H9 (cell line): Measurements from ENCODE around the gene TMEM38A. TPM values are rescaled to one million over a fixed set of nuclear protein-coding genes. Genes with fewer than 3 reads are reported as not detected.

Experiments
- DNase-seq: peaks from one replicate; pipeline ENCODE4 v3.0.0-alpha.2; 2017
- H2AFZ ChIP-seq: one replicate; pipeline ENCODE4 v1.6.1; 2013; ENCODE audit warnings: mild to moderate bottlenecking, low read length, control low read depth, moderate library complexity
- H2AK5ac ChIP-seq: 2 replicates; pipeline ENCODE4 v1.6.1; 2013; ENCODE audit warnings: low read length, control low read depth, mixed read lengths; ENCODE audit not compliant: insufficient read length
- H2BK120ac ChIP-seq: one replicate; pipeline ENCODE4 v1.6.1; 2013; ENCODE audit warnings: low read depth, mild to moderate bottlenecking, low read length, control low read depth, inconsistent platforms; ENCODE audit not compliant: poor library complexity, severe bottlenecking
- H2BK12ac ChIP-seq: 2 replicates; pipeline ENCODE4 v1.6.1; 2013; ENCODE audit warnings: low read length, control low read depth, mixed read lengths, low read depth; ENCODE audit not compliant: insufficient read length
- H2BK15ac ChIP-seq: 2 replicates; pipeline ENCODE4 v1.6.1; 2013; ENCODE audit warnings: low read depth, low read length, control low read depth
- H2BK20ac ChIP-seq: one replicate; pipeline ENCODE4 v1.6.1; 2013; ENCODE audit warnings: low read depth, mild to moderate bottlenecking, low read length, control low read depth, inconsistent platforms; ENCODE audit not compliant: poor library complexity, severe bottlenecking
- H2BK5ac ChIP-seq: 2 replicates; pipeline ENCODE4 v1.6.1; 2013; ENCODE audit warnings: low read length, control low read depth, mixed read lengths; ENCODE audit not compliant: insufficient read length
- H3K14ac ChIP-seq: 2 replicates; pipeline ENCODE4 v1.6.1; 2013; ENCODE audit warnings: low read length, control low read depth; ENCODE audit not compliant: insufficient read depth
- H3K18ac ChIP-seq: 2 replicates; pipeline ENCODE4 v1.6.1; 2013; ENCODE audit warnings: low read depth, mild to moderate bottlenecking, mixed read lengths, low read length, control low read depth; ENCODE audit not compliant: insufficient read length
- H3K23ac ChIP-seq: 2 replicates; pipeline ENCODE4 v1.6.1; 2013; ENCODE audit warnings: low read length, control low read depth, mixed read lengths, low read depth; ENCODE audit not compliant: insufficient read length
- H3K23me2 ChIP-seq: 2 replicates; pipeline ENCODE4 v1.6.1; 2013; ENCODE audit warnings: low read depth, mild to moderate bottlenecking, mixed read lengths, low read length, control low read depth; ENCODE audit not compliant: insufficient read length, poor library complexity, severe bottlenecking
- H3K27ac ChIP-seq: 2 replicates; pipeline ENCODE4 v1.5.1; 2013; ENCODE audit warnings: low read length, control low read depth, mixed read lengths, low read depth; ENCODE audit not compliant: insufficient read length
- H3K27me3 ChIP-seq: 2 replicates; pipeline ENCODE4 v1.6.1; 2013; ENCODE audit warnings: low read length, control low read depth, inconsistent platforms; ENCODE audit not compliant: insufficient read depth
- H3K4ac ChIP-seq: 2 replicates; pipeline ENCODE4 v1.6.1; 2013; ENCODE audit warnings: low read depth, mild to moderate bottlenecking, control low read depth, inconsistent platforms, low read length, moderate library complexity
- H3K4me1 ChIP-seq: 2 replicates; pipeline ENCODE4 v1.6.1; 2013; ENCODE audit warnings: low read length, control low read depth, inconsistent platforms; ENCODE audit not compliant: insufficient read depth
- H3K4me2 ChIP-seq: 2 replicates; pipeline ENCODE4 v1.6.1; 2013; ENCODE audit warnings: low read length, control low read depth, mixed read lengths; ENCODE audit not compliant: insufficient read length, insufficient read depth
- H3K56ac ChIP-seq: 2 replicates; pipeline ENCODE4 v1.6.1; 2013; ENCODE audit warnings: low read depth, mild to moderate bottlenecking, mixed read lengths, low read length, control low read depth; ENCODE audit not compliant: insufficient read length
- H3K79me1 ChIP-seq: 2 replicates; pipeline ENCODE4 v1.6.1; 2013; ENCODE audit warnings: low read depth, mild to moderate bottlenecking, moderate library complexity, low read length, control low read depth, inconsistent platforms; ENCODE audit not compliant: insufficient read depth, poor library complexity, severe bottlenecking
- H3K79me2 ChIP-seq: 2 replicates; pipeline ENCODE4 v1.6.1; 2013; ENCODE audit warnings: low read length, control low read depth, inconsistent platforms; ENCODE audit not compliant: insufficient read depth
- H3K9ac ChIP-seq: 2 replicates; pipeline ENCODE4 v1.6.1; 2013; ENCODE audit warnings: low read length, control low read depth, mixed read lengths; ENCODE audit not compliant: insufficient read length; ENCODE audit errors: extremely low read depth
- H3K9me3 ChIP-seq: one replicate; pipeline ENCODE4 v1.6.1; 2013; ENCODE audit warnings: low read depth, low read length, inconsistent platforms; ENCODE audit not compliant: control insufficient read depth
- H3T11ph ChIP-seq: one replicate; pipeline ENCODE4 v1.6.1; 2013; ENCODE audit warnings: mild to moderate bottlenecking, low read length, control low read depth, inconsistent platforms
- H4K20me1 ChIP-seq: one replicate; pipeline ENCODE4 v1.6.1; 2013; ENCODE audit not compliant: control insufficient read depth, insufficient read length, insufficient read depth
- H4K5ac ChIP-seq: 2 replicates; pipeline ENCODE4 v1.6.1; 2013; ENCODE audit warnings: low read depth, mild to moderate bottlenecking, mixed read lengths, low read length, control low read depth; ENCODE audit not compliant: insufficient read length
- H4K8ac ChIP-seq: replicated peaks from 2 replicates; pipeline ENCODE4 v1.6.1; 2013; ENCODE audit warnings: low read length, control low read depth, mixed read lengths, low read depth; ENCODE audit not compliant: insufficient read length
- H4K91ac ChIP-seq: 2 replicates; pipeline ENCODE4 v1.6.1; 2013; ENCODE audit warnings: low read depth, mild to moderate bottlenecking, moderate library complexity, mixed read lengths, low read length, control low read depth; ENCODE audit not compliant: insufficient read length
- H3K27ac Mint-ChIP-seq, 3 experiments: 2 replicates in 2 of 3; 3 replicates in 1 of 3; pipeline ENCODE4 v1.8.0; 2020 to 2021; ENCODE audit warnings: mixed read lengths in 3 of 3, mild to moderate bottlenecking in 1 of 3, moderate library complexity in 1 of 3
- H3K27me3 Mint-ChIP-seq: 2 replicates; pipeline ENCODE4 v1.8.0; 2021; ENCODE audit warnings: low read depth, mild to moderate bottlenecking, moderate library complexity, mixed read lengths
- H3K36me3 Mint-ChIP-seq, 3 experiments: 2 replicates in 2 of 3; 3 replicates in 1 of 3; pipeline ENCODE4 v1.8.0; 2020 to 2021; ENCODE audit warnings: low read depth in 3 of 3, mixed read lengths in 3 of 3; ENCODE audit not compliant: insufficient read depth in 1 of 3
- H3K4me1 Mint-ChIP-seq, 2 experiments: 2 replicates each; pipeline ENCODE4 v1.8.0; 2020; ENCODE audit warnings: mixed read lengths in 2 of 2
- H3K4me3 Mint-ChIP-seq, 2 experiments: 2 replicates in 1 of 2; 3 replicates in 1 of 2; pipeline ENCODE4 v1.8.0; 2020 to 2021; ENCODE audit warnings: mild to moderate bottlenecking in 2 of 2, mixed read lengths in 2 of 2, moderate library complexity in 1 of 2
- H3K9me3 Mint-ChIP-seq, 2 experiments: 2 replicates in 1 of 2; 3 replicates in 1 of 2; pipeline ENCODE4 v1.8.0; 2020; ENCODE audit warnings: mild to moderate bottlenecking in 2 of 2, mixed read lengths in 2 of 2, moderate library complexity in 1 of 2
- WGBS: extraction: QIAGEN DNeasy Blood & Tissue Kit; methylation state at CpG from one replicate; pipeline ENCODE4 v1.1.7; 2013; ENCODE audit warnings: missing lambda C conversion rate, low lambda C conversion rate, mixed read lengths; ENCODE audit not compliant: insufficient read length; ENCODE audit errors: extremely low coverage; 5-methylcytosine and 5-hydroxymethylcytosine counted together
- total RNA-seq: library from RNA; stranded (reverse); gene quantifications from 2 replicates; pipeline ENCODE4 v1.2.1, GENCODE V29; 2021
- TF ChIP-seq, protein P1 (sequence below): fragments of 200-600 bp; sonication (generic); conservative IDR thresholded peaks from 3 replicates; pipeline ENCODE4 v1.8.0; 2021; ENCODE audit warnings: antibody characterized with exemption, mild to moderate bottlenecking

TMEM38A gene
- total RNA-seq, 1 experiment from 2014 or later = 7.4 TPM

DNA sequence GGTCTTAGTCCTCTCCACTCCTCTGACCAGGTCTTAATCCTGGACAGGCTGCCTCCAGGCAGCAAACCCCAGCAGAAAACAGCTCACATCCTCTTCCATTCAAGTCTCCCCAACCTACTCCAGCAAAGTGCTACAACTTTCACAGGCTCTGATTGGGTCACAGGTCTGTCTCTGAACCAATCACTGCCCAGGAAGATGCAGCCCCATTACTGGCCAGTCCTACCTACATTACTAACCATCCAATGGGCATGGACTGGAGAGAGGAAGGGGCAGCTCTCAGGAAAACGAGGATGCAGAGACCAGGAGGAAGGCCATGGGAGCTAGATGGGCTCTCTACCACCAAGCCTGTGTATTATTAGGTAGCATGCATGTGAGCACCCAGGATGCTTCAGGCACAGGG is 45.1 kb upstream of the TMEM38A start:
- Histone ChIP-seq H4K91ac (no peak overlapping the region), H3K9ac (no peak overlapping the region), H3T11ph (no peak overlapping the region), H4K20me1 (no peaks in the 10 kb centered on the region), H3K4me2 (no peak overlapping the region), H2BK5ac (no peak overlapping the region), H2BK120ac (no peak overlapping the region), H3K56ac (no peak overlapping the region), H3K14ac (no peak overlapping the region), H4K5ac (no peak overlapping the region), H3K9me3 (no peaks in the 10 kb centered on the region), H3K27me3 (no peaks in the 10 kb centered on the region), H2BK12ac (no peak overlapping the region), H3K79me1 (peaks cover 16% of the 10 kb centered on the region), H3K18ac (no peak overlapping the region), H3K79me2 (peaks cover 55% of the 10 kb centered on the region; the same call in 1 of the 2 replicates), H3K23ac (no peak overlapping the region), H2AFZ (no peak overlapping the region), H2AK5ac (no peak overlapping the region), H3K4ac (no peak overlapping the region), H3K23me2 (no peaks in the 10 kb centered on the region), H3K27ac (no peak overlapping the region), H3K4me1 (peaks cover 3% of the 10 kb centered on the region; the same call in 1 of the 2 replicates), H2BK20ac (no peak overlapping the region), H2BK15ac (no peak overlapping the region), H4K8ac (no peak overlapping the region)
- H3K36me3 Mint-ChIP-seq = no peaks in the 10 kb centered on the region
- H3K27ac Mint-ChIP-seq = no peak overlapping the region; a peak in 1 of 7 replicates
- H3K27me3 Mint-ChIP-seq = no peaks in the 10 kb centered on the region; the same call in 1 of the 2 replicates
- no peaks in the 10 kb centered on the region for H3K9me3 Mint-ChIP-seq
- peaks cover 26 to 36% of the 10 kb centered on the region in 2 experiments for H3K4me1 Mint-ChIP-seq
- H3K4me3 Mint-ChIP-seq = no peak overlapping the region
- DNase-seq = peak; percentile 41
- TF ChIP-seq, protein P1, sequence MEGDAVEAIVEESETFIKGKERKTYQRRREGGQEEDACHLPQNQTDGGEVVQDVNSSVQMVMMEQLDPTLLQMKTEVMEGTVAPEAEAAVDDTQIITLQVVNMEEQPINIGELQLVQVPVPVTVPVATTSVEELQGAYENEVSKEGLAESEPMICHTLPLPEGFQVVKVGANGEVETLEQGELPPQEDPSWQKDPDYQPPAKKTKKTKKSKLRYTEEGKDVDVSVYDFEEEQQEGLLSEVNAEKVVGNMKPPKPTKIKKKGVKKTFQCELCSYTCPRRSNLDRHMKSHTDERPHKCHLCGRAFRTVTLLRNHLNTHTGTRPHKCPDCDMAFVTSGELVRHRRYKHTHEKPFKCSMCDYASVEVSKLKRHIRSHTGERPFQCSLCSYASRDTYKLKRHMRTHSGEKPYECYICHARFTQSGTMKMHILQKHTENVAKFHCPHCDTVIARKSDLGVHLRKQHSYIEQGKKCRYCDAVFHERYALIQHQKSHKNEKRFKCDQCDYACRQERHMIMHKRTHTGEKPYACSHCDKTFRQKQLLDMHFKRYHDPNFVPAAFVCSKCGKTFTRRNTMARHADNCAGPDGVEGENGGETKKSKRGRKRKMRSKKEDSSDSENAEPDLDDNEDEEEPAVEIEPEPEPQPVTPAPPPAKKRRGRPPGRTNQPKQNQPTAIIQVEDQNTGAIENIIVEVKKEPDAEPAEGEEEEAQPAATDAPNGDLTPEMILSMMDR = no peak
- WGBS = no CpG with 5 or more reads among the region's 1 CpG
